HEK293 (cell line): ENCODE results near the gene NEGR1.

ENCODE experiments used
- ZNF157 ChIP-seq: fragments of 450-650 bp; formaldehyde crosslinking; IDR thresholded peaks from 2 replicates; pipeline ENCODE4 v1.5.1; 2016; ENCODE audit warnings: missing biosample characterization, missing genetic modification characterization
- ZNF324 ChIP-seq: fragments of 450-650 bp; formaldehyde crosslinking; IDR thresholded peaks from 2 replicates; pipeline ENCODE4 v1.5.1; 2016; ENCODE audit warnings: missing biosample characterization, missing genetic modification characterization
- ZNF423 ChIP-seq: fragments of 450-650 bp; formaldehyde crosslinking; IDR thresholded peaks from 2 replicates; pipeline ENCODE4 v1.5.1; 2016; ENCODE audit warnings: missing biosample characterization, missing genetic modification characterization
- ZNF530 ChIP-seq: fragments of 450-650 bp; formaldehyde crosslinking; IDR thresholded peaks from 2 replicates; pipeline ENCODE4 v1.5.1; 2016; ENCODE audit warnings: low read depth, missing biosample characterization, missing genetic modification characterization
- ZNF544 ChIP-seq: fragments of 450-650 bp; formaldehyde crosslinking; IDR thresholded peaks from 2 replicates; pipeline ENCODE4 v1.5.0; 2017; ENCODE audit warnings: missing biosample characterization, missing genetic modification characterization
- ZNF658 ChIP-seq: fragments of 450-650 bp; formaldehyde crosslinking; IDR thresholded peaks from 2 replicates; pipeline ENCODE4; 2016; ENCODE audit warnings: missing biosample characterization, missing genetic modification characterization
- ZNF747 ChIP-seq: fragments of 450-650 bp; formaldehyde crosslinking; IDR thresholded peaks from 2 replicates; pipeline ENCODE4 v1.5.1; 2016; ENCODE audit warnings: missing biosample characterization, missing genetic modification characterization
- TF ChIP-seq, protein P1 (sequence below): fragments of 450-650 bp; formaldehyde crosslinking; IDR thresholded peaks from 2 replicates; pipeline ENCODE4 v1.5.1; 2016; ENCODE audit warnings: missing biosample characterization, missing genetic modification characterization
- TF ChIP-seq, protein P2 (sequence below): IDR thresholded peaks from 2 replicates; pipeline ENCODE4 v1.6.1; 2011; ENCODE audit warnings: mild to moderate bottlenecking, low read depth, low read length, borderline replicate concordance
- TF ChIP-seq, protein P3 (sequence below): fragments of 450-650 bp; formaldehyde crosslinking; IDR thresholded peaks from 2 replicates; pipeline ENCODE4; 2016; ENCODE audit warnings: missing biosample characterization, missing genetic modification characterization
- TF ChIP-seq, protein P4 (sequence below): fragments of 450-650 bp; formaldehyde crosslinking; IDR thresholded peaks from 2 replicates; pipeline ENCODE4 v1.5.1; 2016; ENCODE audit warnings: missing biosample characterization, missing genetic modification characterization, low read depth
- TF ChIP-seq, protein P5 (sequence below): fragments of 450-650 bp; formaldehyde crosslinking; IDR thresholded peaks from 2 replicates; pipeline ENCODE4 v1.5.1; 2017; ENCODE audit warnings: missing biosample characterization, missing genetic modification characterization
- TF ChIP-seq, protein P6 (sequence below): fragments of 450-650 bp; formaldehyde crosslinking; IDR thresholded peaks from 2 replicates; pipeline ENCODE4 v1.5.1; 2016; ENCODE audit warnings: missing biosample characterization, missing genetic modification characterization, low read depth

DNA sequence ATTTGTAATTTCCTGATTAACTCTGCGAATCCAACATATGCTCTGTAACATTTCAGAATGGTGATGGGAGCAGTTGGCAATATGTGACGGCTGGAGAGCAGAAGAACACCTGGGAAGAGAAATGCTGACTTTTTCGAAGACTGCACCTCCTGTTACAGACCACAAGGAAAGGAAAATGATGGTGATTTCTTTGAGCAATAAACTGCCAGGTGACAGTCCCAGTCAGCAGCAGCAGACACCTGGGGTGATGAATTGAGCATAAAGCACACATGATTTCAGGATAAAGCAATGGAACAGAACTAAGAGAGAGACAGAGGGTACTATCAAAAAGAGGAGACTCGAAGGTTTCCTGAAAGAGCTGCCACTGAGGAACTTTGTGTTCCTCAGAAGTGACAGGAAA, 528.6 kb downstream of the NEGR1 start:
- TF ChIP-seq ZNF157 (tag by site-specific recombination) (no peak), ZNF544 (tag by site-specific recombination) (no peak), ZNF423 (no peak), ZNF658 (tag by site-specific recombination) (no peak), ZNF747 (tag by site-specific recombination) (no peak), ZNF530 (tag by site-specific recombination) (no peak), ZNF324 (tag by site-specific recombination) (no peak)
- TF ChIP-seq, protein P1, sequence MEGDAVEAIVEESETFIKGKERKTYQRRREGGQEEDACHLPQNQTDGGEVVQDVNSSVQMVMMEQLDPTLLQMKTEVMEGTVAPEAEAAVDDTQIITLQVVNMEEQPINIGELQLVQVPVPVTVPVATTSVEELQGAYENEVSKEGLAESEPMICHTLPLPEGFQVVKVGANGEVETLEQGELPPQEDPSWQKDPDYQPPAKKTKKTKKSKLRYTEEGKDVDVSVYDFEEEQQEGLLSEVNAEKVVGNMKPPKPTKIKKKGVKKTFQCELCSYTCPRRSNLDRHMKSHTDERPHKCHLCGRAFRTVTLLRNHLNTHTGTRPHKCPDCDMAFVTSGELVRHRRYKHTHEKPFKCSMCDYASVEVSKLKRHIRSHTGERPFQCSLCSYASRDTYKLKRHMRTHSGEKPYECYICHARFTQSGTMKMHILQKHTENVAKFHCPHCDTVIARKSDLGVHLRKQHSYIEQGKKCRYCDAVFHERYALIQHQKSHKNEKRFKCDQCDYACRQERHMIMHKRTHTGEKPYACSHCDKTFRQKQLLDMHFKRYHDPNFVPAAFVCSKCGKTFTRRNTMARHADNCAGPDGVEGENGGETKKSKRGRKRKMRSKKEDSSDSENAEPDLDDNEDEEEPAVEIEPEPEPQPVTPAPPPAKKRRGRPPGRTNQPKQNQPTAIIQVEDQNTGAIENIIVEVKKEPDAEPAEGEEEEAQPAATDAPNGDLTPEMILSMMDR (tag by site-specific recombination): no peak
- TF ChIP-seq, protein P2, sequence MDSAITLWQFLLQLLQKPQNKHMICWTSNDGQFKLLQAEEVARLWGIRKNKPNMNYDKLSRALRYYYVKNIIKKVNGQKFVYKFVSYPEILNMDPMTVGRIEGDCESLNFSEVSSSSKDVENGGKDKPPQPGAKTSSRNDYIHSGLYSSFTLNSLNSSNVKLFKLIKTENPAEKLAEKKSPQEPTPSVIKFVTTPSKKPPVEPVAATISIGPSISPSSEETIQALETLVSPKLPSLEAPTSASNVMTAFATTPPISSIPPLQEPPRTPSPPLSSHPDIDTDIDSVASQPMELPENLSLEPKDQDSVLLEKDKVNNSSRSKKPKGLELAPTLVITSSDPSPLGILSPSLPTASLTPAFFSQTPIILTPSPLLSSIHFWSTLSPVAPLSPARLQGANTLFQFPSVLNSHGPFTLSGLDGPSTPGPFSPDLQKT: no peak
- TF ChIP-seq, protein P3, sequence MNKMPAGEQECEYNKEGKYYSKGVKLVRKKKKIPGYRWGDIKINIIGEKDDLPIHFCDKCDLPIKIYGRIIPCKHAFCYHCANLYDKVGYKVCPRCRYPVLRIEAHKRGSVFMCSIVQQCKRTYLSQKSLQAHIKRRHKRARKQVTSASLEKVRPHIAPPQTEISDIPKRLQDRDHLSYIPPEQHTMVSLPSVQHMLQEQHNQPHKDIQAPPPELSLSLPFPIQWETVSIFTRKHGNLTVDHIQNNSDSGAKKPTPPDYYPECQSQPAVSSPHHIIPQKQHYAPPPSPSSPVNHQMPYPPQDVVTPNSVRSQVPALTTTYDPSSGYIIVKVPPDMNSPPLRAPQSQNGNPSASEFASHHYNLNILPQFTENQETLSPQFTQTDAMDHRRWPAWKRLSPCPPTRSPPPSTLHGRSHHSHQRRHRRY (tag by site-specific recombination): no peak
- TF ChIP-seq, protein P4, sequence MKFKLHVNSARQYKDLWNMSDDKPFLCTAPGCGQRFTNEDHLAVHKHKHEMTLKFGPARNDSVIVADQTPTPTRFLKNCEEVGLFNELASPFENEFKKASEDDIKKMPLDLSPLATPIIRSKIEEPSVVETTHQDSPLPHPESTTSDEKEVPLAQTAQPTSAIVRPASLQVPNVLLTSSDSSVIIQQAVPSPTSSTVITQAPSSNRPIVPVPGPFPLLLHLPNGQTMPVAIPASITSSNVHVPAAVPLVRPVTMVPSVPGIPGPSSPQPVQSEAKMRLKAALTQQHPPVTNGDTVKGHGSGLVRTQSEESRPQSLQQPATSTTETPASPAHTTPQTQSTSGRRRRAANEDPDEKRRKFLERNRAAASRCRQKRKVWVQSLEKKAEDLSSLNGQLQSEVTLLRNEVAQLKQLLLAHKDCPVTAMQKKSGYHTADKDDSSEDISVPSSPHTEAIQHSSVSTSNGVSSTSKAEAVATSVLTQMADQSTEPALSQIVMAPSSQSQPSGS (tag by site-specific recombination): no peak
- TF ChIP-seq, protein P5, sequence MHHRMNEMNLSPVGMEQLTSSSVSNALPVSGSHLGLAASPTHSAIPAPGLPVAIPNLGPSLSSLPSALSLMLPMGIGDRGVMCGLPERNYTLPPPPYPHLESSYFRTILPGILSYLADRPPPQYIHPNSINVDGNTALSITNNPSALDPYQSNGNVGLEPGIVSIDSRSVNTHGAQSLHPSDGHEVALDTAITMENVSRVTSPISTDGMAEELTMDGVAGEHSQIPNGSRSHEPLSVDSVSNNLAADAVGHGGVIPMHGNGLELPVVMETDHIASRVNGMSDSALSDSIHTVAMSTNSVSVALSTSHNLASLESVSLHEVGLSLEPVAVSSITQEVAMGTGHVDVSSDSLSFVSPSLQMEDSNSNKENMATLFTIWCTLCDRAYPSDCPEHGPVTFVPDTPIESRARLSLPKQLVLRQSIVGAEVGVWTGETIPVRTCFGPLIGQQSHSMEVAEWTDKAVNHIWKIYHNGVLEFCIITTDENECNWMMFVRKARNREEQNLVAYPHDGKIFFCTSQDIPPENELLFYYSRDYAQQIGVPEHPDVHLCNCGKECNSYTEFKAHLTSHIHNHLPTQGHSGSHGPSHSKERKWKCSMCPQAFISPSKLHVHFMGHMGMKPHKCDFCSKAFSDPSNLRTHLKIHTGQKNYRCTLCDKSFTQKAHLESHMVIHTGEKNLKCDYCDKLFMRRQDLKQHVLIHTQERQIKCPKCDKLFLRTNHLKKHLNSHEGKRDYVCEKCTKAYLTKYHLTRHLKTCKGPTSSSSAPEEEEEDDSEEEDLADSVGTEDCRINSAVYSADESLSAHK (tag by site-specific recombination): no peak
- TF ChIP-seq, protein P6, sequence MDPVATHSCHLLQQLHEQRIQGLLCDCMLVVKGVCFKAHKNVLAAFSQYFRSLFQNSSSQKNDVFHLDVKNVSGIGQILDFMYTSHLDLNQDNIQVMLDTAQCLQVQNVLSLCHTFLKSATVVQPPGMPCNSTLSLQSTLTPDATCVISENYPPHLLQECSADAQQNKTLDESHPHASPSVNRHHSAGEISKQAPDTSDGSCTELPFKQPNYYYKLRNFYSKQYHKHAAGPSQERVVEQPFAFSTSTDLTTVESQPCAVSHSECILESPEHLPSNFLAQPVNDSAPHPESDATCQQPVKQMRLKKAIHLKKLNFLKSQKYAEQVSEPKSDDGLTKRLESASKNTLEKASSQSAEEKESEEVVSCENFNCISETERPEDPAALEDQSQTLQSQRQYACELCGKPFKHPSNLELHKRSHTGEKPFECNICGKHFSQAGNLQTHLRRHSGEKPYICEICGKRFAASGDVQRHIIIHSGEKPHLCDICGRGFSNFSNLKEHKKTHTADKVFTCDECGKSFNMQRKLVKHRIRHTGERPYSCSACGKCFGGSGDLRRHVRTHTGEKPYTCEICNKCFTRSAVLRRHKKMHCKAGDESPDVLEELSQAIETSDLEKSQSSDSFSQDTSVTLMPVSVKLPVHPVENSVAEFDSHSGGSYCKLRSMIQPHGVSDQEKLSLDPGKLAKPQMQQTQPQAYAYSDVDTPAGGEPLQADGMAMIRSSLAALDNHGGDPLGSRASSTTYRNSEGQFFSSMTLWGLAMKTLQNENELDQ (tag by site-specific recombination): no peak
